GM18498 (cell line): Measurements from ENCODE around the gene PEF1.

Source experiments
- ATAC-seq: cut with Tn5 transposase; IDR thresholded peaks from one replicate; pipeline ENCODE4 v1.9.1; 2021; ENCODE audit warnings: mild to moderate bottlenecking, moderate library complexity; ENCODE audit not compliant: unreplicated experiment

The PEF1 gene

GRCh38 chr1:31655104-31655503, 10.4 kb upstream of the PEF1 start:
- no peak for ATAC-seq

GRCh38 chr1:31654474-31654776, 9.7 kb upstream of the PEF1 start:
- ATAC-seq: no peak

GRCh38 chr1:31653717-31654473, 9.2 kb upstream of the PEF1 start:
- no peak for ATAC-seq

- no peak for ATAC-seq
Observed at GRCh38 chr1:31652891-31653499, 8.3 kb upstream of the PEF1 start.

GRCh38 chr1:31651766-31652165, 7.1 kb upstream of the PEF1 start:
- ATAC-seq: no peak

DNA sequence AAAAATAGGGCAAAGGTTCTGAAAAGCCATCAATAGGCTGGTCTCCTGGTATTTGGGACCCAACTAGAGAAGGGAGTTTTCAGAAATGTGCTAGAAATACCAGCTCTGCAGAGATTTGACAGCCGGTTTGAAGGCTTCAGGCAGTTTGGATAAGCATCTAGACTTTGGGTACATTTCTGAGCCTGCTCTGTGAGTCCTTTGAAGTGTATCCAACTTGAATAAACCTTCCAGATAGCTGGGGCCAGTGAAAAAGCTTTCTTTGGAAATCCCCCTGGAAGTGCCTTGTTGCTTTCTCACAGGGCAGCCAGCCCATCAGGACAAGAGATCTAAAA, 6.4 kb upstream of the PEF1 start:
- no peak for ATAC-seq

GRCh38 chr1:31650161-31651088, 5.7 kb upstream of the PEF1 start:
- ATAC-seq: no peak

DNA sequence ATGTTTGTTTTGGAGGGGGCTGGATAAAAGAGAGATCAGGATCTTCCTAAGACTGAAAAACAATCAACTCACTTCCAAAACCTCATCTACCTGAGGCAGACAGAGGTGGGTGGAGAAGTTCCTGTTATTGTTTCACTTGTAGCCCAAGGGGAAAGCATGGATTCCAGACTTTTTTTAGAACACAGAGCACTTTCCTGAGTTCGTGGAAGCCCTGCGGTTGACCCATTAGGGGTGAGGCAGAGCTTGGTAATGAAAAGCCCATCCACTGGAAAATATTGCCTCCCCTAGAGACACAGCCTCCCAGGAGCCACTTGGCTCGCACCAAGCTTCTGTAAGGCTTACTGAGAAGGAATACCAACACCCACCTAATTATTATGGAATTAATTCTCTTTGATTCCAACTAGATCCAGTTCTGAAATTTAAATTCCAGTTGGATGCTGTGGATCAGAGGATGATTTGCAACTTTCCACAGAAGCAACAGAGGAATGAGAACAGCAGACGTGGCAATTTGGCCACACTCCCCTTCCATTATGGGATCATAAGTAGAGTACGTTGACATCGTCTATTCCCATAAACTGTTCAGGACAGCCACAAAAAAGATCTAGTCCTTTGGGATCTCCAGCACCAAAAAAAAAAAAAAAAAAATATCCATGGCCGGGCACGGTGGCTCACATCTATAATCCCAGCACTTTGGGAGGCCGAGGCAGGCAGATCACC, 4.1 kb upstream of the PEF1 start:
- no peak for ATAC-seq

GRCh38 chr1:31648190-31648589, 3.5 kb upstream of the PEF1 start:
- no peak for ATAC-seq

DNA sequence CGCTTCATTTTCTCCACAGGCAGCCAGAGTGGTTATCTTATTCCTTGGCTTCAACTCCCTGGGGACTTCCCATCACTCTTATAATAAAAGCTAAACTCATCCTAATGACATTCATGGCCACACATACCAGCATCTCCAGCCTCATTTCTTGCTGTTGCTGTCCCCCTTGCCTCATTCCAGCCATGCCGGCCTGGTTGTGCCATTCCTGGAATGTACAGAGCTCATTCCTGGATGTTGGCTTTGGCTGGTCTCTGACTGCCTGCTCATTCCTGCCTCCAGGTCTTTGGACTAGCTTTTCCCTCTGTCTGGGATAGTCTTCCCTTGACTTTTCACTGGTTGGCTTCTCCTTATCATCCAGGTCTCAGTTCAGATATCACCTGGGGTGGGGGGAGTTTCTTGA, 2.4 kb upstream of the PEF1 start:
- no peak for ATAC-seq

DNA sequence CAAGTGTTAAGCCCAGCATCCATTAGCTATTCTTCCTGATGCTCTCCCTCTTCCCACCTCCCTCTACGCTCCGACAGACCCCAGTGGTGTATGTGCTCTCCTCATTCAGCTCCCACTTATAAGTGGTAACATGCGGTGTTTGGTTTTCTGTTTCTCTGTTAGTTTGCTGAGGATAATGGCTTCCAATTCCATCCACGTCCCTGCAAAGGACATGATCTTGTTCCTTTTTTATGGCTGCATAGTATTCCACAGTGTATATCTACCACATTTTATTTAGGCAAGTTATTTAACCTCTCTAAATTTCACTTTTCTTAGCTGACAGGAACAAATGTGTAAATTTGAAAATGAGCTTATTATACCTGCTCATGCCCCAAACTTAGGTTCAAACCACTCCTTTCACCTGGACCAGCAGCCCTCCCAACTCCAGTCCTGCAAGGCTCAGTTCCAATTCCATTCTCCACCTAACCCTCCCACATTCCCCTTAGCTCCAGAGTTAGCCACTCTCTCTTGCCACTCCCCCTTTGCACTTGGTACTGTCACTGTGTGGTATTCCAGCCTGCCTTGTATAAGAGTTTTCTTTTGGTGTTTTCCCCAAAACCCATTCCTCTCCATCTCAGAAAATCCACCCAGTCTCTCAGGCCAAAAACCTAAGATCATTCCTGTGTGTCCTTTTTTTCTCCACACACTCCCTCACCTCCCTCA, 1.7 kb upstream of the PEF1 start:
- no peak for ATAC-seq

- no peak for ATAC-seq
Observed at GRCh38 chr1:31645274-31645568, 545 bp upstream of the PEF1 start.

DNA sequence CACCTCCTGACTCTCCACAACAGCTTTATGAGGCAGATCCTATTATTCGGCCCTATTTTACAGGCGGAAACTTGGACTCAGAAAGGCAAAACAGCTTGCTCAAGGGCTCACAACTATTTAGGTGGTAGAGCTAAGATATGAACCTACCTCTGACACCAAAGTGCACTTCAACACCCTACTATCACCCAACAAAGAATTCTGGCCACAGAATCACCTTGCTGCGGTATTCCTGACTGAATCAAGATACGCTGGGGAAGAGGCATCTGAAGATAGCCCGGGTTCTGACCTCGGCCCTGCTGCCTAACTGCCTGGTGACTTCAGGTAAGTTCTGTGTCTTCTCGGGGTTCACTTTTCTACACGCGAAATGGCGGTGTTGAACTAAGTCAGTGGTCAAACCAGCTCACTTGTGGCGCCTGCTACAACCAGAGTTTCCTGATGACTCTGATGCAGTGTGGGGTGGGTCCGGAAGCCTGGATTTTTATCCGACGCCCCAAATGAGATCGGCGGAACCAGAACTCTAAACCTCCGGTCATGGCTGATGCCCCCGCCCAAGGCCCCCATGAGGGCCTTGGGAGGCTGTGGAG, 608 bp downstream of the PEF1 start:
- ATAC-seq: no peak

DNA sequence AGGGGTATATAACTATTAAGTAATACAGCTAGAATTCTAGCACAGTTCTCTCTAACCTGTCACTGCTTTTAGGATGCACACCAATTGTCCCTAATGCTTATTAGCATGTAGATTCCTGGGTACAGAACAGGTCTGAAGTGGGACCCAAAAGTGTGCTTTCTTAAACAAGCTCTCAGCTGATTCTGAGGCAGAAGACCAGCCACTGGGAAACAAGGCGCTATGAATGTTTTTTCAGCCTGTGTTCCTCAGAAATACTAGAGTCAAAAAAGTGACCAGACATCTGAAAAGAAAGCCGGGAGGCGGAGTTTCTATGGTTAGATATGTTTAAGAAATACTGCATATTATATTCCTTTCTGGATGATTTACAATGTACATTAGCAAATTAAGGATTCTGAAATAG, 1.8 kb downstream of the PEF1 start:
- no peak for ATAC-seq

DNA sequence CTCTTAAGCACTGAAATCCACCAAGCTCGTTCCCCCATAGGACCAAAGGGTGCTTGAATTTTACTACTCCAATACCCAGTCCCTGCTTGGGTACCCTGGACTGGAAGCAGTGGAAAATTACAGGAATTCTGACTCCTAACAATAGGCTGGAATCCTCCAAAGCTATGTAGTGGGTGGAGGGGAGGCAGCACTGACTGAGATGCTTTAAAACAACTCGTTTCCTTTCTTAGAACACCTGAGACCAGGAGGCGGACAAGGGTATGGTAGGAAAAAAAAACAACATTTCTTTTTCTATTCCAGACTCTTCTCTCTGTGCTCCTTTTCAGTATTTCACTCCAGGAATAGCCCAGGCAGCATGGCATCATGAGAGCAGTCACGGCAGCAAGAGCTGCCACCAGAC, 2.3 kb downstream of the PEF1 start:
- ATAC-seq: no peak

GRCh38 chr1:31640964-31641363, 3.7 kb downstream of the PEF1 start:
- no peak for ATAC-seq

DNA sequence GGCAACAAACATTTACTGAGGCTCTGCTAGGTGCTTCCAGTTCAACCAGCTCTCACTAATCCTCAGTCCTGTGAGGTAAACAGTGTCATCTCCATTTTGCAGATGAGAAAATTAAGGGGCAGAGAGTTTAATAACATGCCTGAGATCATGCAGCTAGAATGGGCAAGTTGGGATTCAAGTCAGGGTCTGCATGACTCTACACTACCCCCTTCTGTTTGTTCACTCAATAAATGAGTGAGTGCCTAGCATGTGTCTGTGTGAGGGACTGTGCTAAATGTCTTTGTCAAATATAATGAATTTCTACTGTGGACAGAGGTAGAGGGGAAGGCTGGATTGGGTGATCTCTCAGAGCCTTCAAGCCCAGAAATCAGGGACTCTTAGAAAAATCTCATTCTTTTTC, 4.5 kb downstream of the PEF1 start:
- no peak for ATAC-seq

GRCh38 chr1:31639543-31639942, 5.1 kb downstream of the PEF1 start:
- ATAC-seq: no peak

DNA sequence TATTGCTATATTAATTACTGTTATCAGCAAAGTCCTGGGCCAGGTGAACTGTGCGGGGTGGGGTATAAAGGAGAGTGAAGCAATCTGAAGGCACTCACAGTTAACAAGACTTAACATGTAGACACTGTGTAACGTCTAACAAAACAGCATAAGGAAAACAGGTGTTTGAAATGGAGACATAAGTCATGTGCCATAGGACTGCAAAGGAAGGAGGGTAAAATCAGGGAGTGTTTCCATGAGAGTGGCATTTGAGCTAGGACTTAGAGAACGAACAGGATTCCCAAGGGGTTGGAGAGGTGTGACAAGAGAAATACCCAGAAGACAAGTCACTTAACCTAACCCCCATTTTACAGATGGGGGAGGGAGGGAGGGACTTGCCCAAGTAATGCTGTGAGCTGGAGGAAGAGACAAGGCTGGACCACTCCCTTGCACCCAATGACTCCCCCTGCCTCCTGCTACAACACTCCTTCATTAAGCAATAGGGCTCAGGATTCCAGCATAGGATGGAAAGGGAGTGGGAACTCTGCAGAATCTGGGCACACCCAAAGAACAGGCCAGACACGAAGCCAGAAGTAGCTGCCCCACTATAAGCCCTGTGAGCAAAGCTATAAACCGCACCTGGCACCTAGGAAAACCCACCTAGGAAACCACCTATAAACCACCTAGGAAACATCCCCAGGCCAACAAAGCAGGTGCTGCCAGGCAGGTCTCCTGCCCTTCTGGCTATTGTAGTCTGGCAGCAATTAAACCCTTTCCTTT, 6.6 kb downstream of the PEF1 start:
- no peak for ATAC-seq

- ATAC-seq: no peak
Observed at GRCh38 chr1:31633117-31633516, 11.6 kb downstream of the PEF1 start.
